H9 (cell line): Measurements from ENCODE around the gene C10orf62. TPM values are rescaled to one million over a fixed set of nuclear protein-coding genes. Genes with fewer than 3 reads are reported as not detected.

Experiments
- DNase-seq: peaks from one replicate; pipeline ENCODE4 v3.0.0-alpha.2; 2017
- H2AFZ ChIP-seq: one replicate; pipeline ENCODE4 v1.6.1; 2013; ENCODE audit warnings: mild to moderate bottlenecking, low read length, control low read depth, moderate library complexity
- H2AK5ac ChIP-seq: 2 replicates; pipeline ENCODE4 v1.6.1; 2013; ENCODE audit warnings: low read length, control low read depth, mixed read lengths; ENCODE audit not compliant: insufficient read length
- H2BK120ac ChIP-seq: one replicate; pipeline ENCODE4 v1.6.1; 2013; ENCODE audit warnings: low read depth, mild to moderate bottlenecking, low read length, control low read depth, inconsistent platforms; ENCODE audit not compliant: poor library complexity, severe bottlenecking
- H2BK12ac ChIP-seq: 2 replicates; pipeline ENCODE4 v1.6.1; 2013; ENCODE audit warnings: low read length, control low read depth, mixed read lengths, low read depth; ENCODE audit not compliant: insufficient read length
- H2BK15ac ChIP-seq: 2 replicates; pipeline ENCODE4 v1.6.1; 2013; ENCODE audit warnings: low read depth, low read length, control low read depth
- H2BK20ac ChIP-seq: one replicate; pipeline ENCODE4 v1.6.1; 2013; ENCODE audit warnings: low read depth, mild to moderate bottlenecking, low read length, control low read depth, inconsistent platforms; ENCODE audit not compliant: poor library complexity, severe bottlenecking
- H2BK5ac ChIP-seq: 2 replicates; pipeline ENCODE4 v1.6.1; 2013; ENCODE audit warnings: low read length, control low read depth, mixed read lengths; ENCODE audit not compliant: insufficient read length
- H3K14ac ChIP-seq: 2 replicates; pipeline ENCODE4 v1.6.1; 2013; ENCODE audit warnings: low read length, control low read depth; ENCODE audit not compliant: insufficient read depth
- H3K18ac ChIP-seq: 2 replicates; pipeline ENCODE4 v1.6.1; 2013; ENCODE audit warnings: low read depth, mild to moderate bottlenecking, mixed read lengths, low read length, control low read depth; ENCODE audit not compliant: insufficient read length
- H3K23ac ChIP-seq: 2 replicates; pipeline ENCODE4 v1.6.1; 2013; ENCODE audit warnings: low read length, control low read depth, mixed read lengths, low read depth; ENCODE audit not compliant: insufficient read length
- H3K23me2 ChIP-seq: 2 replicates; pipeline ENCODE4 v1.6.1; 2013; ENCODE audit warnings: low read depth, mild to moderate bottlenecking, mixed read lengths, low read length, control low read depth; ENCODE audit not compliant: insufficient read length, poor library complexity, severe bottlenecking
- H3K27ac ChIP-seq: 2 replicates; pipeline ENCODE4 v1.5.1; 2013; ENCODE audit warnings: low read length, control low read depth, mixed read lengths, low read depth; ENCODE audit not compliant: insufficient read length
- H3K27me3 ChIP-seq: 2 replicates; pipeline ENCODE4 v1.6.1; 2013; ENCODE audit warnings: low read length, control low read depth, inconsistent platforms; ENCODE audit not compliant: insufficient read depth
- H3K4ac ChIP-seq: 2 replicates; pipeline ENCODE4 v1.6.1; 2013; ENCODE audit warnings: low read depth, mild to moderate bottlenecking, control low read depth, inconsistent platforms, low read length, moderate library complexity
- H3K4me1 ChIP-seq: 2 replicates; pipeline ENCODE4 v1.6.1; 2013; ENCODE audit warnings: low read length, control low read depth, inconsistent platforms; ENCODE audit not compliant: insufficient read depth
- H3K4me2 ChIP-seq: 2 replicates; pipeline ENCODE4 v1.6.1; 2013; ENCODE audit warnings: low read length, control low read depth, mixed read lengths; ENCODE audit not compliant: insufficient read length, insufficient read depth
- H3K56ac ChIP-seq: 2 replicates; pipeline ENCODE4 v1.6.1; 2013; ENCODE audit warnings: low read depth, mild to moderate bottlenecking, mixed read lengths, low read length, control low read depth; ENCODE audit not compliant: insufficient read length
- H3K79me1 ChIP-seq: 2 replicates; pipeline ENCODE4 v1.6.1; 2013; ENCODE audit warnings: low read depth, mild to moderate bottlenecking, moderate library complexity, low read length, control low read depth, inconsistent platforms; ENCODE audit not compliant: insufficient read depth, poor library complexity, severe bottlenecking
- H3K79me2 ChIP-seq: 2 replicates; pipeline ENCODE4 v1.6.1; 2013; ENCODE audit warnings: low read length, control low read depth, inconsistent platforms; ENCODE audit not compliant: insufficient read depth
- H3K9ac ChIP-seq: 2 replicates; pipeline ENCODE4 v1.6.1; 2013; ENCODE audit warnings: low read length, control low read depth, mixed read lengths; ENCODE audit not compliant: insufficient read length; ENCODE audit errors: extremely low read depth
- H3K9me3 ChIP-seq: one replicate; pipeline ENCODE4 v1.6.1; 2013; ENCODE audit warnings: low read depth, low read length, inconsistent platforms; ENCODE audit not compliant: control insufficient read depth
- H3T11ph ChIP-seq: one replicate; pipeline ENCODE4 v1.6.1; 2013; ENCODE audit warnings: mild to moderate bottlenecking, low read length, control low read depth, inconsistent platforms
- H4K20me1 ChIP-seq: one replicate; pipeline ENCODE4 v1.6.1; 2013; ENCODE audit not compliant: control insufficient read depth, insufficient read length, insufficient read depth
- H4K5ac ChIP-seq: 2 replicates; pipeline ENCODE4 v1.6.1; 2013; ENCODE audit warnings: low read depth, mild to moderate bottlenecking, mixed read lengths, low read length, control low read depth; ENCODE audit not compliant: insufficient read length
- H4K8ac ChIP-seq: replicated peaks from 2 replicates; pipeline ENCODE4 v1.6.1; 2013; ENCODE audit warnings: low read length, control low read depth, mixed read lengths, low read depth; ENCODE audit not compliant: insufficient read length
- H4K91ac ChIP-seq: 2 replicates; pipeline ENCODE4 v1.6.1; 2013; ENCODE audit warnings: low read depth, mild to moderate bottlenecking, moderate library complexity, mixed read lengths, low read length, control low read depth; ENCODE audit not compliant: insufficient read length
- H3K27ac Mint-ChIP-seq, 3 experiments: 2 replicates in 2 of 3; 3 replicates in 1 of 3; pipeline ENCODE4 v1.8.0; 2020 to 2021; ENCODE audit warnings: mixed read lengths in 3 of 3, mild to moderate bottlenecking in 1 of 3, moderate library complexity in 1 of 3
- H3K27me3 Mint-ChIP-seq: 2 replicates; pipeline ENCODE4 v1.8.0; 2021; ENCODE audit warnings: low read depth, mild to moderate bottlenecking, moderate library complexity, mixed read lengths
- H3K36me3 Mint-ChIP-seq, 3 experiments: 2 replicates in 2 of 3; 3 replicates in 1 of 3; pipeline ENCODE4 v1.8.0; 2020 to 2021; ENCODE audit warnings: low read depth in 3 of 3, mixed read lengths in 3 of 3; ENCODE audit not compliant: insufficient read depth in 1 of 3
- H3K4me1 Mint-ChIP-seq, 2 experiments: 2 replicates each; pipeline ENCODE4 v1.8.0; 2020; ENCODE audit warnings: mixed read lengths in 2 of 2
- H3K4me3 Mint-ChIP-seq, 2 experiments: 2 replicates in 1 of 2; 3 replicates in 1 of 2; pipeline ENCODE4 v1.8.0; 2020 to 2021; ENCODE audit warnings: mild to moderate bottlenecking in 2 of 2, mixed read lengths in 2 of 2, moderate library complexity in 1 of 2
- H3K9me3 Mint-ChIP-seq, 2 experiments: 2 replicates in 1 of 2; 3 replicates in 1 of 2; pipeline ENCODE4 v1.8.0; 2020; ENCODE audit warnings: mild to moderate bottlenecking in 2 of 2, mixed read lengths in 2 of 2, moderate library complexity in 1 of 2
- CTCF ChIP-seq: fragments of 200-600 bp; sonication (generic); conservative IDR thresholded peaks from 3 replicates; pipeline ENCODE4 v1.8.0; 2021; ENCODE audit warnings: antibody characterized with exemption, mild to moderate bottlenecking
- WGBS: extraction: QIAGEN DNeasy Blood & Tissue Kit; methylation state at CpG from one replicate; pipeline ENCODE4 v1.1.7; 2013; ENCODE audit warnings: missing lambda C conversion rate, low lambda C conversion rate, mixed read lengths; ENCODE audit not compliant: insufficient read length; ENCODE audit errors: extremely low coverage; 5-methylcytosine and 5-hydroxymethylcytosine counted together
- total RNA-seq: library from RNA; stranded (reverse); gene quantifications from 2 replicates; pipeline ENCODE4 v1.2.1, GENCODE V29; 2021

C10orf62 gene
- total RNA-seq, 1 experiment from 2014 or later, result 0.31 TPM

DNA sequence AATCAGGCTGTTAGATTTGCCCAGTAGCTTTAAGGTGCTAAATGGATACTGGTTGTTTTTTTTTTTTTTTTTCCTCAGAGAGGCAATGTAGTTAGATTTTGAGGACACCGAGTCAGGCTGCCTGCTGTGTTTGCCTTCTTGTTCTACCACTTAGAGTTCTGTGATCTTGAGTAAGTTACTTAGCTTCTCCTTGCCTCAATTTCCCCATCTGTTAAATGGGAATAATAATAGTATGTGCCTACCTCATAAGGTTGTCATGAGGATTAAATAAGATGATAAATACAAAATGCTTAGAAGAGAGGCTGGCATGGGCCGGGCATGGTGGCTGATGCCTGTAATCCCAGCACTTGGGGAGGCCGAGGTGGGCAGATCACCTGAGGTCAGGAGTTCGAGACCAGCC lies 29.2 kb downstream of the C10orf62 start:
- no peak overlapping the region for H3K27ac Mint-ChIP-seq
- Histone ChIP-seq H4K20me1 (no peaks in the 10 kb centered on the region), H3K27ac (no peak overlapping the region), H2BK20ac (no peak overlapping the region), H3K18ac (no peak overlapping the region), H3K4me1 (no peaks in the 10 kb centered on the region), H4K91ac (no peak overlapping the region), H3K23me2 (no peaks in the 10 kb centered on the region), H3K56ac (no peak overlapping the region), H3K9ac (no peak overlapping the region), H3K14ac (no peak overlapping the region), H3K79me2 (no peaks in the 10 kb centered on the region), H2BK120ac (no peak overlapping the region), H3K4me2 (no peak overlapping the region), H2BK12ac (no peak overlapping the region), H2BK15ac (no peak overlapping the region), H4K8ac (no peak overlapping the region), H3T11ph (no peak overlapping the region), H3K4ac (no peak overlapping the region), H3K79me1 (no peaks in the 10 kb centered on the region), H3K27me3 (no peaks in the 10 kb centered on the region), H2AK5ac (no peak overlapping the region), H4K5ac (no peak overlapping the region), H3K23ac (no peak overlapping the region), H3K9me3 (no peaks in the 10 kb centered on the region), H2BK5ac (no peak overlapping the region), H2AFZ (no peak overlapping the region)
- no peaks in the 10 kb centered on the region for H3K27me3 Mint-ChIP-seq
- H3K36me3 Mint-ChIP-seq, result 0 out of 7 replicates have a peak, but pooled peaks cover 3 to 5% (median 4%) of the 10 kb centered on the region in 3 experiments
- no peak for TF ChIP-seq CTCF
- no peak overlapping the region for H3K4me3 Mint-ChIP-seq
- WGBS, result no CpG with 5 or more reads among the region's 4 CpGs
- no peaks in the 10 kb centered on the region for H3K4me1 Mint-ChIP-seq
- DNase-seq, result no peak
- no peaks in the 10 kb centered on the region for H3K9me3 Mint-ChIP-seq
